D721Med (cell line): ENCODE results near the gene WDR93.

Experiments used
- DNase-seq: peaks from one replicate; pipeline ENCODE4 v3.0.0; 2011; ENCODE audit warnings: low spot score; ENCODE audit not compliant: insufficient read length
- FAIRE-seq: peaks from 2 replicates; lab custom pipeline; 2011; peaks lifted over from hg19 to GRCh38; lab: Jason Lieb, UNC
- TF ChIP-seq, protein P1 (sequence below): IDR thresholded peaks from 2 replicates; pipeline ENCODE4 v1.5.1; 2012; ENCODE audit warnings: mild to moderate bottlenecking, control low read depth; ENCODE audit not compliant: insufficient read depth; ENCODE audit errors: missing control alignments

The WDR93 gene

DNA sequence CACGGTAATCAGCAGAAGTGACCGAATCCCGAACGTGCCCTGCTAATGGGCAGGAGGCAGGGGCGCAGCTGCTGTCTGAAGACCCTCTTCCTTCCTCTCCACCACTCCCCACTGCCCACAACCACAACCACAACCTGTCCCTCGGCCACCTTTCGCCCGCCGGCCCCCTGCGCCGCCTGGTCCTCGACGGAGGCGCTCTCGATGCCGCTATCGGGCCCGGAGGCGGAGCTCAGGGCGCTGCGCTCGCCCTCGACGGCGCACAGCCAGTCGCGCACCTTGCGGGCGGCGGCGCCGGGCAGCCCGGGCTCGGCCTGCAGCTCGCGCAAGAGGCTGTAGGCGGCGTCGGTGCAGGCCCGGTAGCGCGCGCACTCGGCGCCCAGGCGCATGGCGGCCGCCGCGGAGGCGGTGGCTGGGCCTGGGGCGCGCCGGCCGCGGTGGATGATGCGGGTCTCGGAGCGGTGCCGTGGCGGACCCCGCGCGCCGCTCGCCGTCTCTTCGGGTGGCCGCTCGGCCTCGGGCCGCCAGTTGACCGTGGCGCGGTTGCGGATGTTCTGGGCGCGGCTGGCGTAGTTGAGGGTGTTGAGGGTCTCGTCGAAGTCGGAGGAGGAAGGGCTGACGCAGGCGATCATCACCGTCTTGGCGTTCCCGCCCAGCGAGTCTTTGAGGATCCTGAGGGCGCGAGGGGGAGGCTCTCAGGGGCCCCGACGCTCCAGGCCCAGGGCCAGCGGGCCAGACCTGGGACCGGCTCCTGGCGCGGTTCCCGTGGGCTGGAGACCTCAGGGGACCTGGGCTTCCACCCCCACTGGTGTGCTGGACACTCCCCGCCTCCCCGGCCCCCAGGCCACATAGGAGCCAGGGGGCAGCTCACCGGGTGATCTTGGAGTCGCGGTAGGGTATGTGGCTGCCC, 42.3 kb upstream of the WDR93 start:
- no peak for DNase-seq
- TF ChIP-seq, protein P1, sequence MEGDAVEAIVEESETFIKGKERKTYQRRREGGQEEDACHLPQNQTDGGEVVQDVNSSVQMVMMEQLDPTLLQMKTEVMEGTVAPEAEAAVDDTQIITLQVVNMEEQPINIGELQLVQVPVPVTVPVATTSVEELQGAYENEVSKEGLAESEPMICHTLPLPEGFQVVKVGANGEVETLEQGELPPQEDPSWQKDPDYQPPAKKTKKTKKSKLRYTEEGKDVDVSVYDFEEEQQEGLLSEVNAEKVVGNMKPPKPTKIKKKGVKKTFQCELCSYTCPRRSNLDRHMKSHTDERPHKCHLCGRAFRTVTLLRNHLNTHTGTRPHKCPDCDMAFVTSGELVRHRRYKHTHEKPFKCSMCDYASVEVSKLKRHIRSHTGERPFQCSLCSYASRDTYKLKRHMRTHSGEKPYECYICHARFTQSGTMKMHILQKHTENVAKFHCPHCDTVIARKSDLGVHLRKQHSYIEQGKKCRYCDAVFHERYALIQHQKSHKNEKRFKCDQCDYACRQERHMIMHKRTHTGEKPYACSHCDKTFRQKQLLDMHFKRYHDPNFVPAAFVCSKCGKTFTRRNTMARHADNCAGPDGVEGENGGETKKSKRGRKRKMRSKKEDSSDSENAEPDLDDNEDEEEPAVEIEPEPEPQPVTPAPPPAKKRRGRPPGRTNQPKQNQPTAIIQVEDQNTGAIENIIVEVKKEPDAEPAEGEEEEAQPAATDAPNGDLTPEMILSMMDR, result no peak
- no peak for FAIRE-seq

- DNase-seq, result no peak
- TF ChIP-seq, protein P1, result no peak
- FAIRE-seq, result no peak
These were observed 41.5 kb upstream of the WDR93 start for GRCh38 chr15:89649013-89649625.

GRCh38 chr15:89649716-89650115, 40.9 kb upstream of the WDR93 start:
- no peak for FAIRE-seq
- TF ChIP-seq, protein P1, result no peak
- DNase-seq, result no peak

DNA sequence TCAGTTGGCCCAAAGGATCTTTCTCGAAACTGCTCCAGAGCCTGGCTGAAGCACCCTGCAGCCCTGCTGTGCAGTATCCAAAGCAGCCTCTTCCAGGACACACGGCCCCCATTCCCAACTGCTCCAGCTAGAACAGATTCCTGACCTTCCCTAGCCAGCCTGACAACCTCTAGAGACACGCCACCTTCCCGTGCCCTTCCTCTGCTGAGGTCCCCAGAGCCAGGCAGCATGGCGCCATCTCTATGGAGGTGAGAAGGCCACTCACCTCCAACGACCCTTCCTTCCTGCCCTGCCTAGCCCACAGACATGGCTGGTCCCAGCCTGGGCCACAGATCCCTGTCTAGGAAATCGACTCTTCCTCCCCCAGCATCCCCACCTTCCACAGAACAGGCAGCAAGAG, 38.5 kb upstream of the WDR93 start:
- DNase-seq (no peak), FAIRE-seq (no peak)
- TF ChIP-seq, protein P1, result no peak

- no peak for DNase-seq
- TF ChIP-seq, protein P1, result no peak
- no peak for FAIRE-seq
These were observed 37.9 kb upstream of the WDR93 start for GRCh38 chr15:89652666-89653065.

- no peak for DNase-seq
- TF ChIP-seq, protein P1, result no peak
- no peak for FAIRE-seq
These were observed 37.0 kb upstream of the WDR93 start for GRCh38 chr15:89653578-89653977.

DNA sequence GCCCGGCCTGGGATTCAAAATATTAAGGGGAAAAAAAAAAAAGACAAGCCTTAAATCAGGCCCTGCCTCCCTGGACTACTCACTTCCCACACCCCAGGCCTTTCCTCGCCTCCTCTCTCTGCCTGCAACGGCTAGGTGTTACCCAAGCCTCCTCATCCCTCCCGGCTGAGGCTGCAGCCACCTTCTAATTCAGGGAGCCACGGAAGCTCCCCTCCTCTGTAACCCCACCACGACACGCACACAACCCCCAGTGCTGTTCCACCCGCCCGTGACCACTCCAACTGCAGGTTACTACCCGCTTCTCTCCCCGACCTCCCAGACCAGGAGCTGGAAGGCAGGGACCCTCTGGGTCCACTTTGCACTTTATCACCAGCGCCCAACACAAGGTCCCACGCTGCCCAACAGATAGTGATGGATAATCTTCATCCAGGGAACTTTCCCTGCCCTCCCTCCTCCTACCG, 36.3 kb upstream of the WDR93 start:
- DNase-seq, result no peak
- FAIRE-seq, result no peak
- TF ChIP-seq, protein P1, result no peak
